HG03159 (cell line): ENCODE measurements around the gene GALNT10.
"Not testable (repeated sequence)": the region's sequence is repeated elsewhere in the genome, so short reads cannot be mapped to it uniquely, and the experiment has no call there.

Experiments
- ATAC-seq: cut with Tn5 transposase; IDR thresholded peaks from one replicate; pipeline ENCODE4 v1.9.1; 2021; ENCODE audit warnings: mild to moderate bottlenecking, moderate library complexity; ENCODE audit not compliant: unreplicated experiment

Gene GALNT10

GRCh38 chr5:154190595-154191304 is at the start of gene GALNT10:
GALNT10 (plus strand) TSS chr5:154190733; CDS start chr5:154190867, 134 bp downstream.
- ATAC-seq: peak; percentile 76

- ATAC-seq: no peak
Observed at GRCh38 chr5:154141745-154142221, 48.8 kb upstream of the GALNT10 start.

- ATAC-seq: no peak
Observed at GRCh38 chr5:154143211-154143641, 47.3 kb upstream of the GALNT10 start.

- ATAC-seq: no peak
Observed at GRCh38 chr5:154145268-154145667, 45.3 kb upstream of the GALNT10 start.

GRCh38 chr5:154146409-154146808 is 44.1 kb upstream of the GALNT10 start:
- no peak for ATAC-seq

GRCh38 chr5:154147666-154148065 is 42.9 kb upstream of the GALNT10 start:
- no peak for ATAC-seq

- ATAC-seq: not testable (repeated sequence)
Observed at GRCh38 chr5:154150471-154150870, 40.1 kb upstream of the GALNT10 start.

- ATAC-seq: no peak
Observed at GRCh38 chr5:154157483-154158378, 32.8 kb upstream of the GALNT10 start.

GRCh38 chr5:154158379-154158737 is 32.2 kb upstream of the GALNT10 start:
- ATAC-seq: no peak

- ATAC-seq: no peak
Observed at GRCh38 chr5:154159343-154159742, 31.2 kb upstream of the GALNT10 start.

- ATAC-seq: no peak
Observed at GRCh38 chr5:154162539-154163151, 27.9 kb upstream of the GALNT10 start.

GRCh38 chr5:154163327-154164248 is 26.9 kb upstream of the GALNT10 start:
- ATAC-seq: no peak

- ATAC-seq: no peak
Observed at GRCh38 chr5:154164249-154164581, 26.3 kb upstream of the GALNT10 start.

GRCh38 chr5:154165886-154166285 is 24.6 kb upstream of the GALNT10 start:
- no peak for ATAC-seq

GRCh38 chr5:154166901-154167791 is 23.4 kb upstream of the GALNT10 start:
- no peak for ATAC-seq

- ATAC-seq: no peak
Observed at GRCh38 chr5:154168395-154168794, 22.1 kb upstream of the GALNT10 start.

GRCh38 chr5:154172785-154173184 is 17.7 kb upstream of the GALNT10 start:
- no peak for ATAC-seq

GRCh38 chr5:154174091-154174490 is 16.4 kb upstream of the GALNT10 start:
- ATAC-seq: no peak

- ATAC-seq: no peak
Observed at GRCh38 chr5:154176181-154176580, 14.4 kb upstream of the GALNT10 start.
